ENCODE data around the gene LCN10.

The LCN10 gene

DNA sequence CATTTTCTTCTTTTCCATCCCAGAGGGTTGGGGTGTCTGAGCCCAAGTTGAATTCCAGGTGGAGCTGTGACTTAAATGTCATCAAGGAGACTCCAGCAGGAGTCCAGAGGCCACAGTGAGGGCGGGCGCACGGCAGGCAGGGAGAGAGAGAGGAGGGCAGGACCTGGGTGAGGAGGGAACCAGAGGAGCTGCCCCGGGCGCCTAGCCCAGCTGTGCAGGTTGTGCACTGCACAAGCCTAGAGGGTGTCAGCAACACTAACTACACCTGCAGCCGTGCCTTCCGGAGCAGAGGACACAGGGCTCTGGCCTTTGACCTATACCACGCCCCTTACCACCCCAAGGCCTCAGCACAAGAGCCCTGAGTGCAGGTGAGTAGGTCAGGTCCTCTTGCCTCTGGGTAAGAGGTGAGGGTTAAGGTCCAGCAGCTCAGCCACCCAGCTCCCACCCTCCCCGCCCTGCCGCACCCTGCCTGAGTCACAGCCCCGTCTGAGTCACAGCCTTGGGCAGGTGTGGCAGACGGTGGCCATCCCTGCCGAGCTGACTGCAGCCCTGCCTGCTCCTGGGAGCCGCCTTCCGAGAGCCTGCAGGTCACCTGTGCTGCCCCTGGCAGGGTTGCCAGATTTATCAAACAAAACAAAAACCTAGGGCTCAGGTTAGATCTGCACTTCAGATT is 49.1 kb downstream of the LCN10 start:
- H3K9me3 ChIP-seq (ENCODE audit: insufficient read depth, low read length) = no peaks in the 10 kb centered on the region
- H3K4me2 ChIP-seq (ENCODE audit: low read length) = no peak overlapping the region
- H2AFZ ChIP-seq (ENCODE audit: low read depth, low read length) = no peak overlapping the region
- peaks cover 47% of the 10 kb centered on the region for H3K4me1 ChIP-seq (ENCODE audit: low read length)
- H3K27ac ChIP-seq (ENCODE audit: low read length) = no peak overlapping the region
- peaks cover 28% of the 10 kb centered on the region for H3K27me3 ChIP-seq (ENCODE audit: low read depth, low read length)
- no peaks in the 10 kb centered on the region for H3K79me2 ChIP-seq (ENCODE audit: low read length)
- TF ChIP-seq EZH2phosphoT487 (IDR thresholded peaks at IDR 0.05; ENCODE audit: low read depth) = no peak
- TF ChIP-seq, protein P1, sequence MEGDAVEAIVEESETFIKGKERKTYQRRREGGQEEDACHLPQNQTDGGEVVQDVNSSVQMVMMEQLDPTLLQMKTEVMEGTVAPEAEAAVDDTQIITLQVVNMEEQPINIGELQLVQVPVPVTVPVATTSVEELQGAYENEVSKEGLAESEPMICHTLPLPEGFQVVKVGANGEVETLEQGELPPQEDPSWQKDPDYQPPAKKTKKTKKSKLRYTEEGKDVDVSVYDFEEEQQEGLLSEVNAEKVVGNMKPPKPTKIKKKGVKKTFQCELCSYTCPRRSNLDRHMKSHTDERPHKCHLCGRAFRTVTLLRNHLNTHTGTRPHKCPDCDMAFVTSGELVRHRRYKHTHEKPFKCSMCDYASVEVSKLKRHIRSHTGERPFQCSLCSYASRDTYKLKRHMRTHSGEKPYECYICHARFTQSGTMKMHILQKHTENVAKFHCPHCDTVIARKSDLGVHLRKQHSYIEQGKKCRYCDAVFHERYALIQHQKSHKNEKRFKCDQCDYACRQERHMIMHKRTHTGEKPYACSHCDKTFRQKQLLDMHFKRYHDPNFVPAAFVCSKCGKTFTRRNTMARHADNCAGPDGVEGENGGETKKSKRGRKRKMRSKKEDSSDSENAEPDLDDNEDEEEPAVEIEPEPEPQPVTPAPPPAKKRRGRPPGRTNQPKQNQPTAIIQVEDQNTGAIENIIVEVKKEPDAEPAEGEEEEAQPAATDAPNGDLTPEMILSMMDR (IDR thresholded peaks at IDR 0.05; ENCODE audit: low read depth, low read length) = no peak
- H3K9ac ChIP-seq (ENCODE audit: low read length) = no peak overlapping the region
- H4K20me1 ChIP-seq (ENCODE audit: insufficient read depth, low read length) = no peaks in the 10 kb centered on the region
- H3K36me3 ChIP-seq (replicated peaks; ENCODE audit: low read depth, low read length) = no peaks in the 10 kb centered on the region
- H3K4me3 ChIP-seq (ENCODE audit: low read length) = no peak overlapping the region

DNA sequence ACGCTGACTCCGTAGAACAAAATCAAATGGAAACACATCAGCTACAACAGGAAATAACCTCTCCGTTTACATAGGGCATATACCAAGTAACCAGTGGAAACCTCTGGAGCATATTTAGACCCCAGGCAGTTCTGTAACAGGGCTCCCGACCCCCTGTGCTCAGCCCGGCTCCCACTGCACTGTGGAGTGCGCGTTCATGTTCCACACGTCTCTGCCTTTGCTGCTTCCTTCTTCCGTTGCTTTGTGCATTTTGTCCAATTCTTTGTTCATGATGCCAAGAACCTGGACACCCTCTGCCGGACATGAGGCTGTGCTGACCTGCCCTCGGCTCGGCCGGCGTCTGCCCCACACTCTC is 49.6 kb downstream of the LCN10 start:
- Histone ChIP-seq H2AFZ (ENCODE audit: low read depth, low read length) (no peak overlapping the region), H3K9me3 (ENCODE audit: insufficient read depth, low read length) (no peaks in the 10 kb centered on the region), H3K27me3 (ENCODE audit: low read depth, low read length) (peaks cover 24% of the 10 kb centered on the region; the same call in 1 of the 2 replicates), H3K36me3 (replicated peaks; ENCODE audit: low read depth, low read length) (no peaks in the 10 kb centered on the region), H4K20me1 (ENCODE audit: insufficient read depth, low read length) (no peaks in the 10 kb centered on the region), H3K79me2 (ENCODE audit: low read length) (no peaks in the 10 kb centered on the region), H3K27ac (ENCODE audit: low read length) (no peak overlapping the region), H3K4me2 (ENCODE audit: low read length) (no peak overlapping the region), H3K4me1 (ENCODE audit: low read length) (peaks cover 47% of the 10 kb centered on the region), H3K9ac (ENCODE audit: low read length) (no peak overlapping the region), H3K4me3 (ENCODE audit: low read length) (no peak overlapping the region)
- TF ChIP-seq, protein P1 (IDR thresholded peaks at IDR 0.05; ENCODE audit: low read depth, low read length) = no peak
- TF ChIP-seq EZH2phosphoT487 (IDR thresholded peaks at IDR 0.05; ENCODE audit: low read depth) = no peak

DNA sequence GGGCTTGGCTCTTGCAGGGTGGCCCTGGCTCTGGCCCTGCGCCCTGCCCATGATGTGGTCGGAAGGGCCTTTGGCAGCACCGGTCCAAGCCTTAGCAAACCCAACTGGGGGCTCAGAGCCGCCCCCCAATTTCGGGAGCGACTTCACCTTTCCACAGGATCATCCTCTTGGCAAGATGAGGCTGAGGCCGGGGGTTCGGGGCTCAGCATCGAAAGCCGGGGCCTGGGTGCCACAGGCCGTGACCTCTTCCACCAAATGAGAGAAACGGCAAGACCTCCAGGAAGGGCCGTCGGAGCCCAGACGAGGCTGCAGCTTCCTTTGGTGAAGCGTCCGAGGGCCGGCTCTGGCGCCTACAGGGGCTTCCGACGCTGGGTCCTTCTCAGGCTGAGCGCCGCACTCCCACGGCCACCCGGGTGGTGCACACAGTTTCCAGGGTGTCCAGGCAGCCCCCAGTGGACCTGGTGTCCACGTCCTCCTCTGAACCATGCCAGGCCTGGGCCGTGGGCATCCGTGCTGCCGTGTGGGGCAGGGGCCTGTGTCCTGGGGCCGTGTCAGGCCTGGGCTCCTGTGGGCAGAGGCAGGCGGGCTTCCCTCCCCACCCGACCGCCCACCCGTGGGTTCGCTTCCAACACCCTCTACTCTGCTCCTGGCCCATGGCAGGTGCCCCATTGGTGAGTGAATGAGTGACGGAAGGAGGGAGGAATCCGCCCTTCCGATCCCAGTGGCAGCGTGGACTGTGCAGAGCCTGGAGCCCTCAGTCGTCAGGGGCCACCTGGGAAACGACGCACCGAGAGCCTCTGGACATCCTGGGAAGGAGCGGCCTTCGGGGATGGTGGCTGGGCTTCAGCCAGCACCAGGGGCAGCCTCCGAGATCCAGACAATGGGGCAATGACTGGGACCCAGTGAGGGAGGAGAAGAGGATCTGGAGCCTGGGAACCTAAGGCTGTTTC is 50.3 kb downstream of the LCN10 start:
- Histone ChIP-seq H2AFZ (ENCODE audit: low read depth, low read length) (no peak overlapping the region), H3K36me3 (replicated peaks; ENCODE audit: low read depth, low read length) (no peaks in the 10 kb centered on the region), H3K4me1 (ENCODE audit: low read length) (peaks cover 46% of the 10 kb centered on the region), H3K27me3 (ENCODE audit: low read depth, low read length) (peaks cover 18% of the 10 kb centered on the region; the same call in 1 of the 2 replicates), H3K9ac (ENCODE audit: low read length) (no peak overlapping the region), H3K27ac (ENCODE audit: low read length) (no peak overlapping the region), H3K9me3 (ENCODE audit: insufficient read depth, low read length) (no peaks in the 10 kb centered on the region), H3K4me2 (ENCODE audit: low read length) (no peak overlapping the region), H3K4me3 (ENCODE audit: low read length) (no peak overlapping the region), H4K20me1 (ENCODE audit: insufficient read depth, low read length) (no peaks in the 10 kb centered on the region), H3K79me2 (ENCODE audit: low read length) (no peaks in the 10 kb centered on the region)
- TF ChIP-seq EZH2phosphoT487 (IDR thresholded peaks at IDR 0.05; ENCODE audit: low read depth) = no peak

DNA sequence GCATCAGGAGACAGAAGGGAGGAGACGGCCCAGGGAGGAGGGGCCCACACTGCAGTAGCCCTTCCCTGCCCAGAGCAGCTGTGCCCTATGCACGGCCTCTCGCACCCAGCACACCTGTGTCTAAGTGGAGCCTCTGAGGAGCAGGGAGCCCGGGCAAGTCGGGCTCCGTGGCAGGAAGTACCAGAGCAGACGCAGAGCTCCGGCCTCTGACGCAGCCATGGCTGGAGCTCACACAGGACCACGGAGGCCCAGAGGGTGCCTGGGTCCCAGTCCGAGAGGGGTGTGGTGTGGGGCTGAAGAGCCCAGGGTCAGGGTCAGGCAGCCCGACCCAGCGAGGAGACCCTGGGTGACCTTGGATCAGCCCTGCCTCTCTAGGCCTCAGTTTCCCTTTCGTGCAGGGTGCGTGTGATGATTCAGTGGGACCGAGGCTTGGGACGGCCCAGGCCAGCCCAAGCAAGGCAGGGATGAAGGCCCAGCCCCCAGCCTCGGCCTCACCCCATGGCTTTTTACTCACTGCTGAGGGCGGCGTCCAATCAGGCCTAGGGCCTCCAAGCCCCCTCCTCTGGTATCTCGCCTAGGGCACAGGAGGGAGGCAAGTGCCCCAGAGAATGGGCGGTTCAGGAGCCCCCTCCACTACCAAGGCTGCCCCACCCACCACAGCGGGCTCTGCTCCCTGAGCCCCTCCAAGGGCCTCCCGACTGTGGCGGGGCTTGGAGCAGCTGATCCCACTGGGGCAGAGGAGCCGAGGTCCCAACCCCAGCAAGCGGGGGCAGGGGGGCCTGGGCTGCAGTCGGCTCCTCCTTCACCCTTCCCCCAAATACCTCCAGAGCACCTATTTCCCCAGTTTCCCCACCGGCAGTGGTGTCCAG is 51.2 kb downstream of the LCN10 start:
- peaks cover 40% of the 10 kb centered on the region for H3K4me1 ChIP-seq (ENCODE audit: low read length)
- H3K4me3 ChIP-seq (ENCODE audit: low read length) = no peak overlapping the region
- H4K20me1 ChIP-seq (ENCODE audit: insufficient read depth, low read length) = no peaks in the 10 kb centered on the region
- no peaks in the 10 kb centered on the region for H3K36me3 ChIP-seq (replicated peaks; ENCODE audit: low read depth, low read length)
- H3K4me2 ChIP-seq (ENCODE audit: low read length) = no peak overlapping the region
- no peak overlapping the region for H3K27ac ChIP-seq (ENCODE audit: low read length)
- no peaks in the 10 kb centered on the region for H3K79me2 ChIP-seq (ENCODE audit: low read length)
- H2AFZ ChIP-seq (ENCODE audit: low read depth, low read length) = no peak overlapping the region
- no peaks in the 10 kb centered on the region for H3K9me3 ChIP-seq (ENCODE audit: insufficient read depth, low read length)
- peaks cover 13% of the 10 kb centered on the region; the same call in 1 of the 2 replicates for H3K27me3 ChIP-seq (ENCODE audit: low read depth, low read length)
- no peak overlapping the region for H3K9ac ChIP-seq (ENCODE audit: low read length)
- no peak for TF ChIP-seq EZH2phosphoT487 (IDR thresholded peaks at IDR 0.05; ENCODE audit: low read depth)
- TF ChIP-seq, protein P1 (IDR thresholded peaks at IDR 0.05; ENCODE audit: low read depth, low read length) = no peak

Measured in OCI-LY3 (cell line).